HG03432 (cell line): ENCODE measurements around the gene CDH23.

ENCODE experiments used
- ATAC-seq: cut with Tn5 transposase; IDR thresholded peaks from one replicate; pipeline ENCODE4 v1.9.1; 2021; ENCODE audit warnings: mild to moderate bottlenecking, moderate library complexity; ENCODE audit not compliant: unreplicated experiment

The CDH23 gene

GRCh38 chr10:71778071-71778825, 381.5 kb downstream of the CDH23 start:
- ATAC-seq, result no peak

GRCh38 chr10:71779641-71780040, 382.9 kb downstream of the CDH23 start:
- no peak for ATAC-seq

GRCh38 chr10:71780156-71780555, 383.4 kb downstream of the CDH23 start:
- no peak for ATAC-seq

GRCh38 chr10:71780719-71781118, 384.0 kb downstream of the CDH23 start:
- no peak for ATAC-seq

- no peak for ATAC-seq
Observed at GRCh38 chr10:71782221-71782916, 385.6 kb downstream of the CDH23 start.

GRCh38 chr10:71782917-71783490, 386.3 kb downstream of the CDH23 start:
- ATAC-seq, result no peak

- ATAC-seq, result no peak
Observed at GRCh38 chr10:71783917-71784678, 387.4 kb downstream of the CDH23 start.

- no peak for ATAC-seq
Observed at GRCh38 chr10:71784679-71785272, 388.1 kb downstream of the CDH23 start.

- ATAC-seq, result no peak
Observed at GRCh38 chr10:71788954-71789353, 392.2 kb downstream of the CDH23 start.

GRCh38 chr10:71789871-71790270, 393.2 kb downstream of the CDH23 start:
- ATAC-seq, result no peak

- ATAC-seq, result no peak
Observed at GRCh38 chr10:71790749-71791440, 394.2 kb downstream of the CDH23 start.

GRCh38 chr10:71795248-71795647, 398.5 kb downstream of the CDH23 start:
- no peak for ATAC-seq

- no peak for ATAC-seq
Observed at GRCh38 chr10:71796749-71797405, 400.2 kb downstream of the CDH23 start.

- ATAC-seq, result no peak
Observed at GRCh38 chr10:71797533-71798307, 401.0 kb downstream of the CDH23 start.

GRCh38 chr10:71798308-71798624, 401.5 kb downstream of the CDH23 start:
- no peak for ATAC-seq

- ATAC-seq, result no peak
Observed at GRCh38 chr10:71799112-71799511, 402.4 kb downstream of the CDH23 start.

- ATAC-seq, result no peak
Observed at GRCh38 chr10:71799608-71800453, 403.1 kb downstream of the CDH23 start.

- peak; percentile 90 for ATAC-seq
Observed at GRCh38 chr10:71801361-71801760, 404.6 kb downstream of the CDH23 start.
